HepG2 (cell line): Measurements from ENCODE around the gene GLDN. TPM values are rescaled to one million over a fixed set of nuclear protein-coding genes. Genes with fewer than 3 reads are reported as not detected.

Source experiments
- FLYWCH1 ChIP-seq: sonication (generic); formaldehyde crosslinking; IDR thresholded peaks from 2 replicates; pipeline ENCODE4 v1.8.1; 2023; ENCODE audit warnings: mild to moderate bottlenecking, missing genetic modification reagents
- HNF1A ChIP-seq, 2 experiments: sonication (generic) in 1 of 2; formaldehyde crosslinking in 1 of 2; IDR thresholded peaks; 2 replicates each; pipeline versions ENCODE4 v1.4.0 to v1.6.1; 2016 to 2020; ENCODE audit warnings: borderline replicate concordance in 1 of 2, low read depth in 1 of 2, mild to moderate bottlenecking in 1 of 2, missing genetic modification reagents in 1 of 2
- MTERF4 ChIP-seq: sonication (generic); formaldehyde crosslinking; IDR thresholded peaks from 2 replicates; pipeline ENCODE4 v1.8.0; 2023; ENCODE audit warnings: mild to moderate bottlenecking, missing genetic modification reagents
- PTBP1 ChIP-seq: fragments of 200-400 bp; formaldehyde crosslinking; IDR thresholded peaks from 2 replicates; pipeline ENCODE4 v1.6.1; 2018; ENCODE audit warnings: low read length, low read depth; ENCODE audit not compliant: poor library complexity, severe bottlenecking
- RFX3 ChIP-seq: IDR thresholded peaks from 2 replicates; pipeline ENCODE4 v1.6.1; 2016; ENCODE audit warnings: missing biosample characterization, missing genetic modification reagents
- SOX13 ChIP-seq, 3 experiments: fragments of 450-650 bp in 1 of 3; sonication (generic) in 1 of 3; formaldehyde crosslinking in 1 of 3; IDR thresholded peaks in 2 of 3; conservative IDR thresholded peaks in 1 of 3; 2 replicates each; pipeline versions ENCODE4 v1.5.0 to v1.6.1; 2016 to 2020; ENCODE audit warnings: antibody characterized with exemption in 1 of 3, mild to moderate bottlenecking in 1 of 3, missing compliant biosample characterization in 1 of 3, missing genetic modification reagents in 1 of 3, moderate library complexity in 1 of 3
- ZNF354B ChIP-seq: sonication (generic); formaldehyde crosslinking; IDR thresholded peaks from 2 replicates; pipeline ENCODE4 v1.8.0; 2022; ENCODE audit warnings: mild to moderate bottlenecking, missing genetic modification reagents
- ZNF572 ChIP-seq: sonication (generic); formaldehyde crosslinking; IDR thresholded peaks from 2 replicates; pipeline ENCODE4 v1.5.1; 2020; ENCODE audit warnings: mild to moderate bottlenecking, missing genetic modification reagents
- ZNF580 ChIP-seq: IDR thresholded peaks from 2 replicates; pipeline ENCODE4 v1.6.1; 2016; ENCODE audit warnings: low read depth, borderline replicate concordance
- ZNF75D ChIP-seq: sonication (generic); formaldehyde crosslinking; IDR thresholded peaks from 2 replicates; pipeline ENCODE4 v1.8.1; 2023; ENCODE audit warnings: missing genetic modification reagents, mild to moderate bottlenecking, borderline replicate concordance
- ZNF770 ChIP-seq: sonication (generic); formaldehyde crosslinking; IDR thresholded peaks from 2 replicates; pipeline ENCODE4 v1.5.0; 2020; ENCODE audit warnings: mild to moderate bottlenecking, missing genetic modification reagents
- polyA plus RNA-seq, 8 experiments: library from polyadenylated mRNA; depleted of rRNA in 3 of 8; stranded (reverse) in 7 of 8; unstranded in 1 of 8; fragments of >200 nt; fragmentation: Illumina TruSeq in 4 of 8; extraction: Trizol in 4 of 8; gene quantifications; 2 replicates each; pipeline versions ENCODE4 v1.2.1 to v1.2.3, GENCODE V29; 2011 to 2016; ENCODE audit warnings: low read depth in 4 of 8, missing spikeins in 1 of 8, mixed read lengths in 1 of 8; ENCODE audit not compliant: insufficient read depth in 1 of 8
- total RNA-seq, 5 experiments: library from RNA; depleted of rRNA; stranded (reverse); fragments of >200 nt; fragmentation: Illumina TruSeq; extraction: Trizol; gene quantifications; 2 replicates each; pipeline ENCODE4 v1.2.3, GENCODE V29; 2016; ENCODE audit warnings: low read depth in 1 of 5

GLDN gene
- total and polyA plus RNA-seq, 2 of the 13 experiments (the other 11 are each of a cell fraction or from before 2014, with no cell fraction given), result 0.86 to 1.0 TPM

- TF ChIP-seq ZNF580, result 0 out of 2 replicates have a peak, but pooled peaks have one; percentile 39
- TF ChIP-seq SOX13 (IDR thresholded peaks at IDR 0.05), result no peak
- peak in 1 of 2 experiments; percentile 76; a peak in 2 of 4 replicates for TF ChIP-seq SOX13 (CRISPR knock-in tag; conservative IDR thresholded peaks at IDR 0.05 in 1 of 2, IDR thresholded peaks at IDR 0.05 in 1 of 2)
- no peak for TF ChIP-seq RFX3
- TF ChIP-seq ZNF354B (CRISPR knock-in tag), result no peak
- TF ChIP-seq FLYWCH1 (CRISPR knock-in tag), result no peak
- TF ChIP-seq PTBP1, result no peak
- 0 out of 2 replicates have a peak, but pooled peaks have one; percentile 19 for TF ChIP-seq HNF1A (IDR thresholded peaks at IDR 0.05; ENCODE audit: low read depth)
- peak; percentile 19; the same call in 1 of the 2 replicates for TF ChIP-seq HNF1A (CRISPR knock-in tag; IDR thresholded peaks at IDR 0.05; ENCODE audit: borderline replicate concordance)
- peak; percentile 64; the same call in 1 of the 2 replicates for TF ChIP-seq ZNF770 (CRISPR knock-in tag)
- TF ChIP-seq MTERF4 (CRISPR knock-in tag), result peak; percentile 56; the same call in 1 of the 2 replicates
- no peak for TF ChIP-seq ZNF75D (CRISPR knock-in tag)
- TF ChIP-seq ZNF572 (CRISPR knock-in tag), result no peak
Measured at GRCh38 chr15:51314391-51315337, 26.8 kb upstream of the GLDN start (continued).
